Umbilical cord (tissue), 2 donors: ENCODE results near the gene CASQ2. TPM values are rescaled to one million over a fixed set of nuclear protein-coding genes. Genes with fewer than 3 reads are reported as not detected.

Experiments used
- DNase-seq: peaks from one replicate; pipeline ENCODE4 v3.0.0-alpha.2; 2015; ENCODE audit warnings: low spot score
- total RNA-seq: library from RNA; depleted of rRNA; stranded (reverse); fragments of >200 nt; gene quantifications from one replicate; pipeline ENCODE4 v1.2.3, GENCODE V29; 2014; ENCODE audit warnings: low replicate concordance; ENCODE audit not compliant: insufficient read depth

The CASQ2 gene
- total RNA-seq, 1 donor from 2014 or later: 38.5 TPM

DNA sequence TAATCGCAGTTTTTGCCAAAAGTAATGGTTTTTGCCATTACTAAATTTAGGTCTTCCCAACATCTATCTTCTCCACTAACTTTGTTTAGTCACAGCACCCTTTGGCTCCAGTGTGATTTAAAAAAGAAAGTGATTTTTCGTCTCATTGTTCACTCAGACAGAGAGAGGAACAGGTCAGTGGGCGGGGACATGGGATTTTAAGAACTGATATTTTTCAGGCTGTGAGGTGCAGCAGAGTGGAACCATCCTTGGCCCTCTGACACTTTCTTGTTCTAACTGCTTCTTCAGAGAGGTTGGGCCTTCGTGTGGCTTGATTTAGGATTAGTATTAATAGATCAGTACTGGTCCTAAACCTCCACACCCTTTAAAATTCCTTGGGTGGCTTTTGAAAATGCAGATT lies 38.8 kb downstream of the CASQ2 start:
- DNase-seq: no peak

DNA sequence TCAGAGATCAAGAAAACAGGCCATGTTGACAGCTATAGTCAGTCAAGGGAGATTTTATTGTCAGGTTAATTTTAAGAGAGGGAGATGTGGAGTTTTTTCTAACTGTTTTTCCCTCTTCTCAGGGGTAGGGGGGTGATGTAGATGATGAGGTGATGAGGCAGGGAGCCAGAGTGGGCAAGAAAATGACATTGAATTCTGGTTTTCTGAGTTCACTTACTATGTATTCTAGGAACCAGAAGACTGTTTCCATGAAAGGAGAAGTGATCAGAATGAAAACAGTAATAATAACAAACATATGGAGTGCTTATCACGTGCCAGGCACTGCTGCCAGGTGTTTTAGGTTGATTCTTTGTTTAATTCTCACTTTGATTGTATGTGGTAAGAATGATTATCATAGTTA lies 40.2 kb downstream of the CASQ2 start:
- DNase-seq: no peak

DNA sequence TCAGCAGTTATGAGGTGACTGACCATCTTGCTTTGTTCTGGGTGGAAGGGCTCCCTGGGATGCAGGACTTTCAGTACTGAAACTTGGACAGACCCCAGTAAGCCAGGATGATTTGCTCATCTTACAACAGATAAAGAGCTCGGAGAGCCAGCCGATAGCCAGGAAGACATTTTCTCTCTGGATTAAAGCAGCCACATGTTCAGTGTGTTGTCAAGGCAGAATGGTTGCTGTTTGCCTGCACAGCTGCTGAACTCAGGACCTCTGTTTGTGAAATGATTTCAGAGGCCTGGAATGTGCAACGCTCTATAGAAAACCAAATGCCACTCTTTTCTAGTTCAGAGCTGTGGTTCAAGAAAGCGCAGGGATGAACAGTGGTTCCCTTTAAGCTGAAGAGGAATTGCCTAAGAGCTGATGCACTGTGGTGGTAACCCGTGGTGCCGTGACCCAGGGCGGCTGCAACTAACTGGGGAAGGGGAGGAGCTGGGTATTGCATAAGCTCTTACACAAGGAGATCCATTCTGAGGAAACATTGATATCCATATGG lies 40.7 kb downstream of the CASQ2 start:
- peak; percentile 96 for DNase-seq

DNA sequence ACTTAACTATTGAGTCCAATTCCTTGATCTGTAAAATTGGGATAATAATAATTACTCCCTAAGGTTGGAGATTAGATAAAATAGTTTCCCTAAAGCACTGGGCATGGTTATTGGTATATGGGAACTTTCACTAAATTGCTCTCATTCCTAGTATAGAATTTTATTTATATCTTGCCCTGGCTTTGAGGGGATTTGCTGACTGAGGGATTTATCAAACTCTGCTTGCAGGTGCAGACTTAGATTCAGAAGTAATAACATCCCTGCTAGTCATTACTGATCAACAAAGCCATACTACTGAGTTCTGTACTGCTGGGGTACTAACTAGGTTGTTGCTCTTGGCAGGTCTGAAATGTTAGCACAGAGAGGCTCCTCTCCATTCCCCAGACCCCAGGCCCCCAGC lies 41.9 kb downstream of the CASQ2 start:
- no peak for DNase-seq

DNA sequence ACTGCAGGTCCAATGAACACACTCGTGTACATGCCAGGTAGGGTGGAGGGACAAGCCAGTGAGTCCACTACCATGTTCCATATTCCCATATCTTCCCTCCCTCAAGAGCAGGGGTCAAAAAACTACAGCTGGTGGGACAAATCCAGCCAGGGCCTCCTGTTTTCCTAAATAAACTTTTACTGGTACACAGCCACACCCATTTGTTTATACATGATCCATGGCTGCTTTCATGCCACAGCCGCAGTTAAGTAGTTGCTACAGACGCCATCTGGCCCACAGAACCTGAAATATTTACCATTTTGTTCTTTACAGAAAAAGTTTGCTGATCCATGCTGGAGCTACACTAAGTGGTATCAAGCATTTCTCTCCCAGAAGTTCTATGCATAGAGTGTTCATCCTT lies 42.4 kb downstream of the CASQ2 start:
- no peak for DNase-seq

DNA sequence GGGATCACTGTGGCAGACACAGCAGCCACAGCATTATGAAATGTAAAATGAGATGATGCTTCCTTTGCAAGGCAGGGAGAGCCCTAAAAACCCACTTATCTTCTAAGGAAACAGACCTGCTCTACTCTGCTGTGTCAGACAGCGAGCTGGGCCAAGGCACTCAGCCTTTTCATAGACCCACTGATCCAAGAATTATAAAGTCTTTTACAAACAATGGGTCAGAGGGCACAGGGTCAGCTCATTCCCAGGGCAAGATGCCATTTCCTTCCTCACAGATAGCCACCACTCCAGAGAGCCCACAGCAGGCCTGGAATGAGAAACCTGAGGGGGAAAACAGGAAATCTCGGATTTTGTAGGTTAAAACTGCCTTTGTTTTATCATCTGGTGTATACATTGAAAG lies 42.9 kb downstream of the CASQ2 start:
- peak; percentile 83 for DNase-seq

DNA sequence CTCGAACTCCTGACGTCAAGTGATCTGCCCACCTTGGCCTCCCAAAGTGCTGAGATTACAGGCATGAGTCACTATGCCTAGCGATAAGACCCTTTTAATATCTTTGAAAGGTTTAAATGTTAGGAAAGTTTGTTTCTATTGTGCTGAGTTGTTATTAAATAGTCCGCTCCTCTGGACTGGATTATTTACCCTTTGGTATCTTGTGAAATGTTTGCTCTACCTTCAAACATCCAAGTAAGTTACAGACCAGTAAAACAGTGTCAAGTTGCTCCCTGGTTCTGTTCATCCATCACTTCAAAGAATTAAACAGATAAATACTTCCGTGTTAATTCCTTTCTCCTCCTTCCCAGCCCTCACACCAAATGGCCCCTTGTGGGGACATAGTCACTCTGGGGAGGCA lies 44.8 kb downstream of the CASQ2 start:
- DNase-seq: no peak

DNA sequence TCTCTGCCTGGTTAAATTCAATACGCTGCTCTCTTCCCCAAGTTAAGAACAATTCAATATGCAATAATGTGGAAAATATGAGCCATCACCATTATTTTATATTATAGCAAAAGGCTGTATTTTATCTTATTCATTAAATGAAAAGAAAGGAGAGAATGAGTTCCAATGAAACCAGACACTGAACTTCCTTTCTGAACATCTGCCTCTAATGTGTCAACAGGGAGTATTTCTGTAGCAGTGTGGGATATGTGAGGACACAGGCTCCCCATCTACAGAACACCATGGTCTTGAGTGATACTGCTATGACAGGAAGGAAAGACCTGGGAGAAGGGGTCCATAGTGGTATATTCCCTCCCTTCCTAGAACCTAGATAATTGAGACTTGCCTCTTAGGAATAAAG lies 46.3 kb downstream of the CASQ2 start:
- no peak for DNase-seq

DNA sequence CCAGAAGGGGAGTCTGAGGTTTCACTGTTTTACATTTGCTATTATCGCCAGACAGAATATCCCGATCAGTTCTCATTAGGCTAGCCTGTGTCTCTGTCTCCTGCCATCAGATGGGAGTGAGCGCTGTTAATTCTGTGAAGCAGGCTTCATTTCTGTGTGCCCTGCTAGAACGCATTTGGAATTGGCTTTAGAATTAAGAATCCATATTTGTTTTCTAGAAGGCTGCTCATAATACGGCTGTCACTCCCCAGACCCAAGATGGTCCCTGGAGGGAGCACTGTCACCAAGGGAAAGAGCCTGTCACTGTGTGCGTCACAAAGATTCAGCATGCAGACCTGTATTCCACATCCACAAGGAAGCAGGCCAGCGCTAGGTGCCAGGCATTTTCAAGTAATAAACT lies 49.2 kb downstream of the CASQ2 start:
- no peak for DNase-seq

DNA sequence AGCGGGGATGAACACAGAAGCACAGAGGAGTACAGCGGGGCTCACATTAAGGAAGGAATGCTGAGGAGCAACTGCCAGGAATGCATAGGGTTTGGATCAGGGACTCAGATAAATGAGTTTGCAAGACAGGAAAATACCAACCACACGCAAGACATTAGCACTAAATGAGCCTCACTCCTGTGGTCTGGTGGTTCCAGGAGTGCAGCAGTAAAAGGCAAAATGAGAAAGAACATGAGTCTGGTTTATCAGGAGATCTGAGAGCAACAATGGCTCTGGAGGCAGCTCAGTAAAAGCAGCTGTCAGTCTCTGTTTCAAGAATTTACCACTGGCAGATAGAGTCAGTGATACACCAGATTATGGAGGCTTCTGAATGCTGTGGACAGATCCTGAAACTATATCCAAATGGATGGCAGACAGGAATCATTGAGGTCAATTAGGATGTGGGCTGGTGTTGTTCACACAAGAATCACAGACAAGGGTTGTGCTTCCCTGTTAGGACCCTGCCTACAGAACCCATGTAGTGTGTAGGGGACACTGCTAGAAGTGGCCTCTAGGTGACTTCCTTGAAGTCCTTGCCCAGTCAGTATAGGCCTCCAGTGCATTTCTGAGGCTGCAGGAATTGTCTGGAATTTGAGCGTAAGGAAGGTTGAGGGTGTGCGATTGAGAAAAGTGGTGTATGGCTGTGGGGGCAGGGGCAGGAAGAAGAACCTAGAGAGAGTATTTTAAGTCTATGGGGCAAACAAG lies 50.3 kb downstream of the CASQ2 start:
- DNase-seq: peak; percentile 25

DNA sequence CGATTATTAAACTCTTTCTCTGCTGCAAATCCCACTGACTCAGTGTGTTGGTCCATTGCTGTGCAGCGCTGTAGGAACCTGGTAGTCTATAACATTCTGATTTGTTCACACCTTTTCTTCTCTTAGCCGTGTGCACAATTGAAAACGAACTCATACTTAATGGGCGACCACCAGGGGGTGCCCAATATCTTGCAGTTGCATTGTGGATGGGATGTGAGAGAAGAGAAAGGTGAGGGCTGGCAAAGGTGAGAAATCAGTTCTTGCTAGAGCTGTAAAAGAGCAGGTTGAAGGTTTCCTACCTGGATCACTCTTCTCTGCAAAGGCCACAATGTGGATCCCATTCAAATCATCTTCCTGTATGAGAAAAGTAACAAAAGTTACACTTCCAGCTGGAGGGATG lies 51.0 kb downstream of the CASQ2 start:
- DNase-seq: no peak

DNA sequence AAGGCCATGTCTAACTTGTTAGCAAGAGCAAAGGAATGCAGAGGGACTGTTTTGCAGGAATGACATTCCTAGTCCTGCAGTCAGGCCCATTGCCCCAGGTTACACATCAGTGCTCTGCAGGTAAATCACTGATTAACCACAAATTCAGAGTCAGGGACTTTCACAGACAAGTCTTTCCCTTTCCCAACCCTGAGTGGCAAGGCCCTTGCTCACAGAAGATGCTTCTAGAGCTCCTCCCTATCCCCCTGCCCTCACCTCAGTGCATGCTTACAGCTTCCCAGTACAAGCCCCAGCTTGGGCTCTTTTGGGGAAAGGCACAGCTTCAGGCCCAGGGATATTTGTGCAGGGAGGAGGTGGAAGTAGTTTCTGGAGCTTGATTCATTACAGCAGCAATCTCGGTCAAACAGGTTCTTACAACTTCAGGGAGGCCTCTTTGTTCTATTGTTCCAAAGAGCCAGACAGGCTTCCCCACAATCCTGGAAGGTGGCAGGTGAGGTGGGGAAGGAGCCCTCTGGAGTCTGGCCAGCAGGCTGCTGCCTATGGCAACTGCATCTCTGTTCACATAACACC lies 53.9 kb downstream of the CASQ2 start:
- DNase-seq: peak; percentile 68

DNA sequence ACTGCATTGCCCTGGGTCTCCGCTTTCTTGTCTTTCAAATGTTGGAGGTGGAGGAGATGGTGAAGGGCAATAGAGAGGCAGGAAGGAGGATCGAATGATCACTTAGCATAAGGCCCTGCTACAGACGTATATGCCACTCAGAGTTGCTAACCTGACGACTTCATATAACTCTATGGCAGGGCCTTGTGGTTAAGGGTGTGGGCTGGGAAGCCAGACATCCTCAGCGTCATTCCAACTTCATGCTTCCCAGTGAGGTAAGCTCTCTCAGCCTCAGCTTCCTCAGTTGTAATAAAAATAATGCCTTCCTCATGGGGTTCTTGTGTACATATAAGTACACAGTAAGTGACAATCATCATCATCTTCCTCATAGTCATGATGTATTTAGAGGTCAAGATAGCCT lies 54.6 kb downstream of the CASQ2 start:
- DNase-seq: no peak

DNA sequence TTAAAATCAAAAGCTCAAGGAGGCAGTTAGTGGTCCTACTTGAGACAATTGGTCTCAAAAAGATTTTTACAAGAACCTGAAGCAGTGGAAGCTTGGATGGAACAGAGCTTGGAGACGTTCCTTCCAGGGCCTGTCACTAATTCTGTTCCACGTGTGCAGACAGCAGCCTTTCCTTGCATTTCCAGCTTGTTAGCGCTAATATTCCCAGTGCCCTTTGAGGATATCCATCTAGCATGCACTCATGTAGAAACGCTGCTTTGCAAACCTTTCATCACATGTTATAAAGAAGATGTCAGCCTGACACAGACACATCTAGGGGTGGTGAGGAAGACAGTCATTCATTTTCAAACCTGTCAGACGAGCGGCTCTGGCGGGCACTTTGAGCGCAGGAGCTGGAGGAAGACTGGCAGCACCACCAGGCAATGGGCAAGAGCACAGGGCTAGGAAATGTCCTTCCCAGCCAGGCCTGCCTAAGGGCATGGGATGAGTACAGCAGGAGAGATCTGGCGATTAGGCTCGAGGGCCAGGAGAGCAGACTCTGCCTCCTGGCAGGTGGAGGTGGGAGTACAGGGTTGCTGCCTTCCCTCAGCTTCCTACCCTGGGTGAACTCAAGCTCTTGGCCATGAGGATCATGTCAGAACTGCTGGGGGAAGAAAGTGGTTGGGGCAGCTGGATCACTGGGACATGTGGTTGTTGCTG lies 55.5 kb downstream of the CASQ2 start:
- DNase-seq: no peak

DNA sequence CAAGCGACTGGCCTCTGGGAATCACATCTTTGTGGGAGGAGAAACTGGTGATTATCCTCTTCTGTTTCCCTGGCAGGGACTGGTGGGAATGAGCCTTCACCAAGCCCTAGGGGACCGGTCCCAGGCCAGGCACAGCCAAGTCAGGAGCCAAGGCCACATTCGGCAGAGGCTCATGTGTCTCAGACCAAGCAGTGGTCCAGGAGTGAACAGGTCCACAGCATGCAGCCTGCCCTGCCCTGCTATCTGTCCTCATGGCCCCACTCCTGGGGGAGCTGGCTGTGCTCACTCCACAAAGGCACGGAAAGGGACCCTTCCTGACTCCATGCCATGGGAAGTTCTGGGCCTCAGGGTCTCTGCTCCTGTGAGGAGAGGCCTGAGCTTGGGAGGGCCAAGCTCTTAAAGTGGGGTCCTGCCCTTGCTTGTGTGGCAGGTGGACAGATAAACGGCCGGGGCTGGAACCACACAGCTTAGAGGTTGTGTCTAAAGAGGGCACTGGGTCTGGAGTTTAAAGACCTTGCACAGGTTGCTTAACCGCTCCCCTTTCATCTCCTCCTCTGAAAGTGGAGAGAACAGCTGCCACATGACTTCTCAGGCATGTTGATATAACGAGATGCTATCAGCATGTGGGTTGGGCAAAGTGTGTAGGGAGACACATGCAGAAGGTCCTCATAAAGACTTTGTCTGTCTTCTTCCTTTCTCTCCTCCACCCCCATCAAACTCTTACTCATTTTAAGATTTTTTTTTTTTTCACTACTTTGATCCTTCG lies 57.5 kb downstream of the CASQ2 start:
- DNase-seq: peak; percentile 46

DNA sequence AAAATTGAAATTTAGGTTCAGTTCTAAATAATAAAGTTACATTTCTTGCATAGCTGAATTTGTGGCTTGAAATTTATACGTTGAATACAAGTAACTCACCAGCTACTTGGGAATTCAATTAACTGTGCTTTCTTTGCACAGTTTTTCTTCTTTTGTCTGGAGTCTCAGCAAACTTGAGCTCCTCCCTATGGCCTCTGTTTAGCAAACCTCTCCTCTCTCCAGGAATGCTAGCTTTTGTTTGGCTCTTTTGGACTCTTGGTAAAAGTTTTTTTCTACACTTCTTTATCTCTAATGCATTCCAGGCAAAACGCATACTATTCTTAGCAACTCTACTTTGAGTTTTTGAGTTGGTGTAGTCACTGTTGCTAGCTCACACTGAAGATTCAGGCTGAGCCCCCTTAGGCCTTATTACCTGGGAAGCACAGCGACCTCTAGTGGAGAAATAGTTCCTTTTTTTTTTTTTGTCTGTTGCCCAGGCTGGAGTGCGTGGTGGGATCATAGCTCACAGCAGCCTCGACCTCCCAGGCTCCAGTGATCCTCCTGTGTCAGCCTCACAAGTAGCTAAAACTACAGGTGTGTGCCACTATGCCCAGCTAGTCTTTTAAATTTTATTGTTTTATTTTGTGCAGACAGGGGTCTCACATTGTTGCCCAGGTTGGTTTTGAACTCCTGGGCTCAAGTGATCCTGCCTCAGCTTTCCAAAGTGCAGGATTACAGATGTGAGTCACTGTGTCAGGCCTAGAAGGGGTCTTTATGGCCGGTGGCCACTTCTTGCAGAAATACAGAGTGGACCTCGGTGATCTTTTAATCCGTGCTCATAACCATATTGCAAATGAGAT lies 61.7 kb downstream of the CASQ2 start:
- DNase-seq: peak; percentile 75

DNA sequence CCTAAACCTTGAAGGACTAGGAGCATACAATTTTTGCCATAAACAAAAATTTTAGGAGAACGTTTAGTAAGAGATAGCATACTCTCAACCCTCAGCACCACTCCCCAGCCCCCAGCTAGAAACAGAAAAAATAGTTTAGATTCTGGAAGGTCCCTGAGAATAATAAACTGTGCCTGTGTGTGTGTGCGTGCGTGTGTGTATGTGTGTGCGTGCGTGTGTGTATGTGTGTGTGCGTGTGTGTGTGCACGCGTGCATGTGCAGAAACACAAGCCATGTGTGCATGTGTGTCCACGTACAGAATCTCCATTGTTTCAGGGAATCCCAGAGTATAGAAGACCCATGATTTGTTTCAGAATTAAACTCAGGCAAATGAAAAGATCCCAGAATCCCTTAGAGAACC lies 62.6 kb downstream of the CASQ2 start:
- no peak for DNase-seq

DNA sequence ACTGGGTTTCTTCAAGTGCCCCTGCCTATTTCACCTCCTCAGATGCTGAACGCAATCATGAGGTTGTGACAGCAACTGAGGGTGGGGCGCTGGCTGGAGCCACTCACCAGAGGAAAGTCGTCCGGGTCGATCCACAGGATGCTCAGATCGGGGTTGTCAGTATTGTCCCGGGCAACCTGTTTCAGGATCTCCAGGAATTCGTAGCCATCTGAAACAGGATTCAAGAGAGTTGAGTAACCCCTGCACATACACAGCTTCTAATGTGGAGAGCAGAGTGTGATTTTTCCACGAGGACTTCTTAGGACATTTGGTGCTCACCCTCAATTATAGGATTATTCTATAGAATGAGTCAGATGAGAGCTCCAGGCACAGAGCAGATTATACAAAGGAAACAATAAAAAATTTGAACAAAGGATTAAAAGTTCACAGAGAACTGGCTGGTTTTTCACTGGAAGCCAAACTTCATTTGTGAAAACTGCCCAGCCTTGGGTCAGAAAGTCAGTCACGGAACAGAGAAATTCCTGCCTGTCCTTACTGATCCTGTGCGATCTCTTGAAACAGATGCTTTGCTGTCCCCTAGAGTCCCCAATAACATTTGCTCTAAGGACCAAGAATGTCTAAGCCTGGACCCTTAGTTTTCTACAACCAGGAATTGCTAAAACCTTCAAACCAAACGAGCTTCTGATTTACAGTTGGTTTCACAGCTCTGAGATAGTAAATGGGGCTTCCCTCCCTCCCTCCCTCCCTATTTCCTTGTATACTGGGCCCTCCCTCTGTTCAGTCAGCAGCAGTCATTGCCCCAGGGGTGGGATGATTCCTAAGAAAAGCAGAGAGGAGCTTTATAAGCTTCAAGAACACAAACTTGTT lies 63.2 kb downstream of the CASQ2 start:
- peak; percentile 68 for DNase-seq

DNA sequence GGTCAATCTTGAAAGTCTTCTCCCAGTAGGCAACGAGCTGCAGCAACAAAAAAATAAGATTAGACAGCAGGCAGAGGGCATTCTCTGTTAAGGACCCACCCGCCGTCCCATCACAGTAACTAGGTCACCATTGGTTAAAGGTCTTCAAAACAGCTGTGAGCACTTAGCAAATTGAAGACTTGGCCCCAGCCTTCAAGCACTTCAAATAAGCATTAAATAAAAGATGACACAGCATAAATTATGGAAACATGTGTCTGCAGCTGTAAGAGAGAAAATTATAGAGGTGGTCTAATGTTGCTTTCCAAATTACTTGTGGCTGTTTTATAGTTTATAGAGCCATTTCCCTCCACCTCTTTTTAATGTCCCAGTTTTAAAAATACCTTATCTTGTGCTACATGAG lies 65.6 kb downstream of the CASQ2 start:
- no peak for DNase-seq

DNA sequence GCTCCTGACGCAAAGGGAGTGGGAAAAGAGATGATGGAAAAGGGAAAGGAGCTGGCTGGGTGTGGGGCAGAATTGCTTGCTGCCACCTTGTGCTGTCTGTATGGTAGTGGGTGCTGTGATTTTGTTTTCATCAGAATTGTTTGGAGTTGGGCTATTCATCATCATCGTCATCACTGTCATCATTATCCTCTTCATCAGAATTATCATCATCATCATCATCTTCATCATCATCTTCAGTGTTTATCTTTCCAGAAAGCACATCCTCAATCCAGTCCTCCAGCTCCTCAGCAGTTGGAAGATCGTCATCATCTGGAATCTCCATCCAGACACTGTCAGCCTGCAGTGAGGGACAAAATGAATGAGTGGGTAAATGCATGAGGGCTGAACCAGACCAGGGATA lies 67.4 kb downstream of the CASQ2 start:
- no peak for DNase-seq
